Epithelial cell of esophagus (primary cell): ENCODE results near the gene AP2M1.
A peak's percentile ranks its signal among the peaks of the same experiment; 100 is the strongest.

ENCODE experiments used
- DNase-seq: peaks from one replicate; pipeline ENCODE4 v3.0.0; 2010; ENCODE audit warnings: low read depth
- H3K4me3 ChIP-seq: 2 replicates; pipeline ENCODE4 v1.5.1; 2011; ENCODE audit warnings: mild to moderate bottlenecking, low read length, control low read depth
- CTCF ChIP-seq: IDR thresholded peaks from 2 replicates; pipeline ENCODE4 v1.5.1; 2011; ENCODE audit warnings: low read depth, mild to moderate bottlenecking, low read length, control low read depth, inconsistent platforms; ENCODE audit not compliant: insufficient read depth; ENCODE audit errors: missing control alignments

The AP2M1 gene

DNA sequence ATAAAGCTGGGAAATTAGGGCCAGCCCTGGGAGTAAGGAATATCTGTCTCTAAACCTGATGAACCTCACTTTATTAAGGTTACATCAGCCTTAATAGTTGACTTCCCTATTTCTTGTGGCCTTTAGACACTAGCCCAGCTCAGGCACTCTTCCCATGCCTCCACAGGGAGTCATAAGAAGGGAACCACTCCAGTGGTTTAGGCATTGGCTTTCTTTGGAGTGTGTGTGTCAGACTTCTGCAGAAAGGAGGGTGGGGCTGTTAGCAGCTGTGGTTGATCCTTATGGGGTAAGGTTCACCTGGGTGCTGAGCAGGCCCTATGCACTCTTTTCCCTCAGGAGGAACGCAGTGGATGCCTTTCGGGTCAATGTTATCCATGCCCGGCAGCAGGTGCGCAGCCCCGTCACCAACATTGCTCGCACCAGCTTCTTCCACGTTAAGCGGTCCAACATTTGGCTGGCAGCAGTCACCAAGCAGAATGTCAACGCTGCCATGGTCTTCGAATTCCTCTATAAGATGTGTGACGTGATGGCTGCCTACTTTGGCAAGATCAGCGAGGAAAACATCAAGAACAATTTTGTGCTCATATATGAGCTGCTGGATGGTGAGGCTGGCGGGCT, 4.0 kb downstream of the AP2M1 start:
- no peak for DNase-seq
- H3K4me3 ChIP-seq = no peak overlapping the region
- no peak for TF ChIP-seq CTCF

- no peak overlapping the region for H3K4me3 ChIP-seq
- no peak for TF ChIP-seq CTCF
- DNase-seq = no peak
Measured at GRCh38 chr3:184180165-184180564, 5.5 kb downstream of the AP2M1 start.

- H3K4me3 ChIP-seq = no peak overlapping the region
- no peak for DNase-seq
- TF ChIP-seq CTCF = no peak
Measured at GRCh38 chr3:184181596-184181995, 6.9 kb downstream of the AP2M1 start.

DNA sequence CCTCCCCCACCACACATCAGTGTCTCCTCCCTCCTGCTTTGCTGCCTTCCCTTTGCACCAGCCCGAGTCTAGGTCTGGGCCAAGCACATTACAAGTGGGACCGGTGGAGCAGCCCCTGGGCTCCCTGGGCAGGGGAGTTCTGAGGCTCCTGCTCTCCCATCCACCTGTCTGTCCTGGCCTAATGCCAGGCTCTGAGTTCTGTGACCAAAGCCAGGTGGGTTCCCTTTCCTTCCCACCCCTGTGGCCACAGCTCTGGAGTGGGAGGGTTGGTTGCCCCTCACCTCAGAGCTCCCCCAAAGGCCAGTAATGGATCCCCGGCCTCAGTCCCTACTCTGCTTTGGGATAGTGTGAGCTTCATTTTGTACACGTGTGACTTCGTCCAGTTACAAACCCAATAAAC, 9.0 kb downstream of the AP2M1 start:
- H3K4me3 ChIP-seq = no peak overlapping the region
- TF ChIP-seq CTCF = no peak
- DNase-seq = no peak

GRCh38 chr3:184184546-184185230, 10.0 kb downstream of the AP2M1 start:
- DNase-seq = no peak
- no peak overlapping the region for H3K4me3 ChIP-seq
- TF ChIP-seq CTCF = no peak

DNA sequence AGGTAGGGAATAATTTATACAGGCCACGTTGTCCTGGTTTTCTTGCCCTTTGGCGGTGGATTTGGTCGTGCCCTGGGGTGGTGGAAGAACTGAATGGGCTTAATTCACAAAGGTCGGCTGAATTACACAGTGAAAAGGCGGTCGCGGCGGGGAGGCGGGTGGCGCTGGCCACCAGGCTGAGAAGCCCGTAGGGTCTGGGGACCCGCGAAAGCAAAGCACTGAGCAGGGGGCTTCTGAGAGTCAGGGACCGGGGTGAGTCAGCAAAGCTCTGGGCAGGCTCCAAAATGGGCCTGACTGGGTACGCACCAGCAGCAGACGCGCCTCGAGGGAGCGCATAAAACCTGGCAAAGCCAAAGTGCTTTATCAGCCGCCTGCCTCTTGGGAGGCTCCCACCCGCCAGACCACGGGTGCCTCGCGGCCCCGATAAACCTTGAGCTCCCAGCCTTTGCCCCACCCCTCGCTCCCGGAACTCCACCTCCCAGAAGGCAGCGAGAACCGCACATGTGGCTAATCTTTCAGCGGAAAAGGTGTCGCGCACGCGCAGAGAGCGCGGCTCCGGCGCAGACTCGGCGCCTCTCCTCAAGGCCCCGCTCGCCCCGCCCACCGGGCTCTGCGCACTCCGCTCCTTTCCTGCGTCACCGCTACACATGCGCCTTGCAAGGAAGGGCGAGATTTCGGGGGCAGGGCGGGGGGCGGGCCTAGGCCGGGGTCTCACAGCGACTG, 11.0 kb downstream of the AP2M1 start:
- peak overlapping the region; percentile 97 for H3K4me3 ChIP-seq
- peak; percentile 99 for DNase-seq
- no peak for TF ChIP-seq CTCF
